Astrocyte (in vitro differentiated cells and primary cell): Measurements from ENCODE around the gene ANKRD2. TPM values are rescaled to one million over a fixed set of nuclear protein-coding genes. Genes with fewer than 3 reads are reported as not detected.

Experiments
- DNase-seq: peaks from one replicate; pipeline ENCODE4 v3.0.0-alpha.2; 2010; ENCODE audit warnings: low read depth
- FAIRE-seq: peaks from 2 replicates; lab custom pipeline; 2011; peaks lifted over from hg19 to GRCh38; lab: Jason Lieb, UNC
- H2AFZ ChIP-seq: 2 replicates; pipeline ENCODE4 v1.6.0; 2012; ENCODE audit warnings: low read depth, low read length, inconsistent platforms
- H3K27ac ChIP-seq: 2 replicates; pipeline ENCODE4 v1.5.1; 2011; ENCODE audit warnings: low read depth, low read length, inconsistent platforms
- H3K27me3 ChIP-seq: 2 replicates; pipeline ENCODE4 v1.6.0; 2011; ENCODE audit warnings: low read length, inconsistent platforms; ENCODE audit not compliant: insufficient read depth
- H3K36me3 ChIP-seq: 2 replicates; pipeline ENCODE4 v1.5.1; 2011; ENCODE audit warnings: low read length, inconsistent platforms; ENCODE audit not compliant: insufficient read depth
- H3K4me1 ChIP-seq: 2 replicates; pipeline ENCODE4 v1.5.1; 2011; ENCODE audit warnings: low read length, inconsistent platforms; ENCODE audit not compliant: insufficient read depth
- H3K4me2 ChIP-seq: 2 replicates; pipeline ENCODE4 v1.6.0; 2012; ENCODE audit warnings: low read length, inconsistent platforms
- H3K4me3 ChIP-seq: 2 replicates; pipeline ENCODE4 v1.5.1; 2011; ENCODE audit warnings: low read depth, mild to moderate bottlenecking, low read length, inconsistent platforms; ENCODE audit not compliant: insufficient read depth
- H3K79me2 ChIP-seq: 2 replicates; pipeline ENCODE4 v1.6.0; 2012; ENCODE audit warnings: mild to moderate bottlenecking, low read length, inconsistent platforms; ENCODE audit not compliant: insufficient read depth
- H3K9ac ChIP-seq: 2 replicates; pipeline ENCODE4 v1.6.0; 2012; ENCODE audit warnings: mild to moderate bottlenecking, low read length, inconsistent platforms
- H3K9me3 ChIP-seq: 2 replicates; pipeline ENCODE4 v1.5.1; 2012; ENCODE audit warnings: low read depth, mild to moderate bottlenecking, low read length, inconsistent platforms; ENCODE audit not compliant: insufficient read depth
- H4K20me1 ChIP-seq: 2 replicates; pipeline ENCODE4 v1.6.0; 2012; ENCODE audit warnings: low read length, inconsistent platforms; ENCODE audit not compliant: insufficient read depth
- H3K27ac Mint-ChIP-seq: one replicate; pipeline ENCODE4 v1.8.0; 2021; ENCODE audit warnings: mild to moderate bottlenecking, mixed read lengths; ENCODE audit not compliant: unreplicated experiment
- H3K27me3 Mint-ChIP-seq: one replicate; pipeline ENCODE4 v1.8.0; 2021; ENCODE audit warnings: low read depth, mixed read lengths; ENCODE audit not compliant: unreplicated experiment
- H3K36me3 Mint-ChIP-seq: one replicate; pipeline ENCODE4 v1.8.0; 2021; ENCODE audit warnings: low read depth, mixed read lengths; ENCODE audit not compliant: unreplicated experiment
- H3K4me1 Mint-ChIP-seq: one replicate; pipeline ENCODE4 v1.8.0; 2021; ENCODE audit warnings: low read depth, mixed read lengths; ENCODE audit not compliant: unreplicated experiment
- H3K4me3 Mint-ChIP-seq: one replicate; pipeline ENCODE4 v1.8.0; 2021; ENCODE audit warnings: mild to moderate bottlenecking, moderate library complexity, mixed read lengths; ENCODE audit not compliant: unreplicated experiment
- H3K9me3 Mint-ChIP-seq: one replicate; pipeline ENCODE4 v1.8.0; 2021; ENCODE audit warnings: mild to moderate bottlenecking, mixed read lengths; ENCODE audit not compliant: unreplicated experiment
- CTCF ChIP-seq: IDR thresholded peaks from 2 replicates; pipeline ENCODE4 v1.5.1; 2011; ENCODE audit warnings: low read depth, mild to moderate bottlenecking, inconsistent platforms, low read length, moderate library complexity; ENCODE audit not compliant: insufficient read depth
- EZH2 ChIP-seq: IDR thresholded peaks from 2 replicates; pipeline ENCODE4 v1.6.1; 2012; ENCODE audit warnings: mild to moderate bottlenecking, low read length, inconsistent platforms; ENCODE audit not compliant: insufficient read depth
- total RNA-seq: library from RNA; stranded (reverse); gene quantifications from 2 replicates; pipeline ENCODE4 v1.2.1, GENCODE V29; 2021

ANKRD2 gene
- total RNA-seq, 1 donor from 2014 or later: 0.36 TPM

GRCh38 chr10:97627731-97628130 is 55.2 kb downstream of the ANKRD2 start:
- DNase-seq (no peak), FAIRE-seq (no peak)
- Histone ChIP-seq H3K9me3 (no peaks in the 10 kb centered on the region), H3K9ac (no peak overlapping the region), H3K4me2 (no peak overlapping the region), H3K36me3 (no peaks in the 10 kb centered on the region), H3K79me2 (no peaks in the 10 kb centered on the region), H4K20me1 (no peaks in the 10 kb centered on the region), H2AFZ (no peak overlapping the region), H3K27me3 (no peaks in the 10 kb centered on the region), H3K4me3 (no peak overlapping the region), H3K27ac (no peak overlapping the region), H3K4me1 (no peaks in the 10 kb centered on the region)
- Mint-ChIP-seq H3K36me3 (peaks cover 3% of the 10 kb centered on the region), H3K27me3 (no peaks in the 10 kb centered on the region), H3K4me3 (no peak overlapping the region), H3K27ac (no peak overlapping the region), H3K9me3 (no peaks in the 10 kb centered on the region), H3K4me1 (no peaks in the 10 kb centered on the region)
- TF ChIP-seq CTCF (no peak), EZH2 (no peak)

DNA sequence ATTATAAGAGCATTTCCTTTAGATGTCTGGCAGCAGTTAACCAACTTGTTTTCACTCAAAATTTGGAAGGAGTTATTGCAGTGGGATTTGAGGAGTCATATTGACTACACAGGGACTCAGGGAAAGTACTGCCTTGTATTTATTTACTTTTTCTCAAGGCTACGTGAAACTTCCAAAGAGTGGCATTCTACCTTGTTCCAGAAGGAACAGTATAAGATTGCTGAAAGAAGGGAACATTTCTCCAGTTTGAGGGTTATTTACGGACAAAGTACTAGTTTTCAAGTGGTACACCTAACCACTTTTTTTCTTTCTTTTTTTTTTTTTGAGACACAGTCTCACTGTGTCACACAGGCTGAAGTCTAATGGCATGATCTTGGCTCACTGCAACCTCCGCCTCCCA is 55.6 kb downstream of the ANKRD2 start:
- no peaks in the 10 kb centered on the region for H3K4me1 ChIP-seq
- no peak overlapping the region for H3K9ac ChIP-seq
- H3K4me2 ChIP-seq: no peak overlapping the region
- FAIRE-seq (no peak), DNase-seq (no peak)
- H3K9me3 ChIP-seq: no peaks in the 10 kb centered on the region
- Mint-ChIP-seq H3K4me1 (no peaks in the 10 kb centered on the region), H3K27me3 (no peaks in the 10 kb centered on the region), H3K27ac (no peak overlapping the region), H3K4me3 (no peak overlapping the region), H3K9me3 (no peaks in the 10 kb centered on the region), H3K36me3 (peaks cover 3% of the 10 kb centered on the region)
- no peaks in the 10 kb centered on the region for H3K27me3 ChIP-seq
- H3K79me2 ChIP-seq: no peaks in the 10 kb centered on the region
- H3K36me3 ChIP-seq: no peaks in the 10 kb centered on the region
- no peak overlapping the region for H3K4me3 ChIP-seq
- no peaks in the 10 kb centered on the region for H4K20me1 ChIP-seq
- no peak overlapping the region for H2AFZ ChIP-seq
- no peak for TF ChIP-seq CTCF
- no peak for TF ChIP-seq EZH2
- H3K27ac ChIP-seq: no peak overlapping the region

DNA sequence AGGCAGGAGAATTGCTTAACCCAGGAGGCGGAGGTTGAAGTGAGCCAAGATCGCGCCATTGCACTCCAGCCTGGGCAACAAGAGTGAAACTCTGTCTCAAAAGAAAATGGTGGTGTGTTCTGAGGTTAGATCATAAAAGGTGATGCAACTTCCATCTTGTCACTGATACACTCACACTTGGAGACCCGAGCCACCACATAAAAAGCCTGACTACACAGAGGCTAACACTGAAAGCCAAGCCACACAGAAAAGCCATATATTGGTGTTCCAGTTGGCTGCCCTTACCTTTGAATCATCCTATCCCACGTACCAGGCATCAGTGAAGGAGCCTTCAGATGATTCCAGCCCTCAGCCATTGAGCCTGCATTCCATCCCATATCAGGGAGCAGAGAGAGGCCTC is 56.7 kb downstream of the ANKRD2 start:
- no peak overlapping the region for H3K27ac ChIP-seq
- TF ChIP-seq CTCF (no peak), EZH2 (no peak)
- peaks cover 3% of the 10 kb centered on the region for H3K36me3 Mint-ChIP-seq
- H3K27ac Mint-ChIP-seq: no peak overlapping the region
- H3K4me3 Mint-ChIP-seq: no peak overlapping the region
- DNase-seq: no peak
- H3K4me1 Mint-ChIP-seq: no peaks in the 10 kb centered on the region
- no peaks in the 10 kb centered on the region for H3K9me3 ChIP-seq
- H3K79me2 ChIP-seq: no peaks in the 10 kb centered on the region
- H3K4me3 ChIP-seq: no peak overlapping the region
- H3K4me2 ChIP-seq: no peak overlapping the region
- H3K4me1 ChIP-seq: peaks cover 5% of the 10 kb centered on the region
- no peak overlapping the region for H3K9ac ChIP-seq
- H3K27me3 ChIP-seq: no peaks in the 10 kb centered on the region
- no peak overlapping the region for H2AFZ ChIP-seq
- H3K27me3 Mint-ChIP-seq: no peaks in the 10 kb centered on the region
- no peaks in the 10 kb centered on the region for H3K9me3 Mint-ChIP-seq
- H4K20me1 ChIP-seq: no peaks in the 10 kb centered on the region
- no peaks in the 10 kb centered on the region for H3K36me3 ChIP-seq
- FAIRE-seq: no peak
